ENCODE data around the gene SUPT3H.

DNA sequence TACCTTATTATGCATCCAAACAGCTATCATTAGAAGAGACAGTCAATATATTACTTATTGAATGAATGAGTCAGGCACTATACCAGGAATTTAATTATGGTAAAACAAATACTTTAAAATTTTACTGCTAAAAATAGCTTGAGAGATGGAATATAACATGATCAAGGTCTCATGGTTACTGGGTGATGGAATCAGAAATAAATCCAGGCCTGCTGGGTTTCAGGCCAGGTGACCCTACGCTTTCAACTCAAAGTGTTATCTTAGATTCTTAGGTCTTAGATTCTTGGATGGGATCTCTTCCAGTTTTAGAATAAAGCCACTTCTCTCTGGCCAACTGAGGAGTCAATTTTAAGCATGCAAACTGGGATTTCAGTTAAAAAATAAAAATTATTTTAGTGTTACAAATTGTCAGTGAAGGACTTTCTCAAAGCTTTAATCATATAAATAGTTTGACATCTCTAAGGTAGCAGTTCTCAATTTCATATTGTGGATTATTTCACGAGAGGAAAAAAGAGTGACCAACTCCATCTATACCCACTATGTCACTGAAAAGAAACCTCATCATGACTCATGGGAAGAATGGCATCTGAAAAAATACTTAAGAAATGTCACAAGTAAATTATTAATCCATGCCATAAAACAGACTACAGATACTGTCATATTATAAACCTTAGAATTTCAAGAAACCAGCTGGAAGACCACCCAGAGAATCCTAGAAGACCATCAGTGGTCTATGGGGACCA, 333.1 kb downstream of the SUPT3H start:
- no peak for TF ChIP-seq EP300 (IDR thresholded peaks at IDR 0.05; ENCODE audit: borderline replicate concordance)
- TF ChIP-seq, protein P1, sequence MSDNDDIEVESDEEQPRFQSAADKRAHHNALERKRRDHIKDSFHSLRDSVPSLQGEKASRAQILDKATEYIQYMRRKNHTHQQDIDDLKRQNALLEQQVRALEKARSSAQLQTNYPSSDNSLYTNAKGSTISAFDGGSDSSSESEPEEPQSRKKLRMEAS (IDR thresholded peaks at IDR 0.05), result no peak
- no peak for TF ChIP-seq REST (IDR thresholded peaks at IDR 0.05; ENCODE audit: low read depth)
